H9 (cell line): ENCODE data around the gene PIAS2. TPM values are rescaled to one million over a fixed set of nuclear protein-coding genes. Genes with fewer than 3 reads are reported as not detected.

ENCODE experiments used
- DNase-seq: peaks from one replicate; pipeline ENCODE4 v3.0.0-alpha.2; 2017
- H2AFZ ChIP-seq: one replicate; pipeline ENCODE4 v1.6.1; 2013; ENCODE audit warnings: mild to moderate bottlenecking, low read length, control low read depth, moderate library complexity
- H2AK5ac ChIP-seq: 2 replicates; pipeline ENCODE4 v1.6.1; 2013; ENCODE audit warnings: low read length, control low read depth, mixed read lengths; ENCODE audit not compliant: insufficient read length
- H2BK120ac ChIP-seq: one replicate; pipeline ENCODE4 v1.6.1; 2013; ENCODE audit warnings: low read depth, mild to moderate bottlenecking, low read length, control low read depth, inconsistent platforms; ENCODE audit not compliant: poor library complexity, severe bottlenecking
- H2BK12ac ChIP-seq: 2 replicates; pipeline ENCODE4 v1.6.1; 2013; ENCODE audit warnings: low read length, control low read depth, mixed read lengths, low read depth; ENCODE audit not compliant: insufficient read length
- H2BK15ac ChIP-seq: 2 replicates; pipeline ENCODE4 v1.6.1; 2013; ENCODE audit warnings: low read depth, low read length, control low read depth
- H2BK20ac ChIP-seq: one replicate; pipeline ENCODE4 v1.6.1; 2013; ENCODE audit warnings: low read depth, mild to moderate bottlenecking, low read length, control low read depth, inconsistent platforms; ENCODE audit not compliant: poor library complexity, severe bottlenecking
- H2BK5ac ChIP-seq: 2 replicates; pipeline ENCODE4 v1.6.1; 2013; ENCODE audit warnings: low read length, control low read depth, mixed read lengths; ENCODE audit not compliant: insufficient read length
- H3K14ac ChIP-seq: 2 replicates; pipeline ENCODE4 v1.6.1; 2013; ENCODE audit warnings: low read length, control low read depth; ENCODE audit not compliant: insufficient read depth
- H3K18ac ChIP-seq: 2 replicates; pipeline ENCODE4 v1.6.1; 2013; ENCODE audit warnings: low read depth, mild to moderate bottlenecking, mixed read lengths, low read length, control low read depth; ENCODE audit not compliant: insufficient read length
- H3K23ac ChIP-seq: 2 replicates; pipeline ENCODE4 v1.6.1; 2013; ENCODE audit warnings: low read length, control low read depth, mixed read lengths, low read depth; ENCODE audit not compliant: insufficient read length
- H3K23me2 ChIP-seq: 2 replicates; pipeline ENCODE4 v1.6.1; 2013; ENCODE audit warnings: low read depth, mild to moderate bottlenecking, mixed read lengths, low read length, control low read depth; ENCODE audit not compliant: insufficient read length, poor library complexity, severe bottlenecking
- H3K27ac ChIP-seq: 2 replicates; pipeline ENCODE4 v1.5.1; 2013; ENCODE audit warnings: low read length, control low read depth, mixed read lengths, low read depth; ENCODE audit not compliant: insufficient read length
- H3K27me3 ChIP-seq: 2 replicates; pipeline ENCODE4 v1.6.1; 2013; ENCODE audit warnings: low read length, control low read depth, inconsistent platforms; ENCODE audit not compliant: insufficient read depth
- H3K4ac ChIP-seq: 2 replicates; pipeline ENCODE4 v1.6.1; 2013; ENCODE audit warnings: low read depth, mild to moderate bottlenecking, control low read depth, inconsistent platforms, low read length, moderate library complexity
- H3K4me1 ChIP-seq: 2 replicates; pipeline ENCODE4 v1.6.1; 2013; ENCODE audit warnings: low read length, control low read depth, inconsistent platforms; ENCODE audit not compliant: insufficient read depth
- H3K4me2 ChIP-seq: 2 replicates; pipeline ENCODE4 v1.6.1; 2013; ENCODE audit warnings: low read length, control low read depth, mixed read lengths; ENCODE audit not compliant: insufficient read length, insufficient read depth
- H3K56ac ChIP-seq: 2 replicates; pipeline ENCODE4 v1.6.1; 2013; ENCODE audit warnings: low read depth, mild to moderate bottlenecking, mixed read lengths, low read length, control low read depth; ENCODE audit not compliant: insufficient read length
- H3K79me1 ChIP-seq: 2 replicates; pipeline ENCODE4 v1.6.1; 2013; ENCODE audit warnings: low read depth, mild to moderate bottlenecking, moderate library complexity, low read length, control low read depth, inconsistent platforms; ENCODE audit not compliant: insufficient read depth, poor library complexity, severe bottlenecking
- H3K79me2 ChIP-seq: 2 replicates; pipeline ENCODE4 v1.6.1; 2013; ENCODE audit warnings: low read length, control low read depth, inconsistent platforms; ENCODE audit not compliant: insufficient read depth
- H3K9ac ChIP-seq: 2 replicates; pipeline ENCODE4 v1.6.1; 2013; ENCODE audit warnings: low read length, control low read depth, mixed read lengths; ENCODE audit not compliant: insufficient read length; ENCODE audit errors: extremely low read depth
- H3K9me3 ChIP-seq: one replicate; pipeline ENCODE4 v1.6.1; 2013; ENCODE audit warnings: low read depth, low read length, inconsistent platforms; ENCODE audit not compliant: control insufficient read depth
- H3T11ph ChIP-seq: one replicate; pipeline ENCODE4 v1.6.1; 2013; ENCODE audit warnings: mild to moderate bottlenecking, low read length, control low read depth, inconsistent platforms
- H4K20me1 ChIP-seq: one replicate; pipeline ENCODE4 v1.6.1; 2013; ENCODE audit not compliant: control insufficient read depth, insufficient read length, insufficient read depth
- H4K5ac ChIP-seq: 2 replicates; pipeline ENCODE4 v1.6.1; 2013; ENCODE audit warnings: low read depth, mild to moderate bottlenecking, mixed read lengths, low read length, control low read depth; ENCODE audit not compliant: insufficient read length
- H4K8ac ChIP-seq: replicated peaks from 2 replicates; pipeline ENCODE4 v1.6.1; 2013; ENCODE audit warnings: low read length, control low read depth, mixed read lengths, low read depth; ENCODE audit not compliant: insufficient read length
- H4K91ac ChIP-seq: 2 replicates; pipeline ENCODE4 v1.6.1; 2013; ENCODE audit warnings: low read depth, mild to moderate bottlenecking, moderate library complexity, mixed read lengths, low read length, control low read depth; ENCODE audit not compliant: insufficient read length
- H3K27ac Mint-ChIP-seq, 3 experiments: 2 replicates in 2 of 3; 3 replicates in 1 of 3; pipeline ENCODE4 v1.8.0; 2020 to 2021; ENCODE audit warnings: mixed read lengths in 3 of 3, mild to moderate bottlenecking in 1 of 3, moderate library complexity in 1 of 3
- H3K27me3 Mint-ChIP-seq: 2 replicates; pipeline ENCODE4 v1.8.0; 2021; ENCODE audit warnings: low read depth, mild to moderate bottlenecking, moderate library complexity, mixed read lengths
- H3K36me3 Mint-ChIP-seq, 3 experiments: 2 replicates in 2 of 3; 3 replicates in 1 of 3; pipeline ENCODE4 v1.8.0; 2020 to 2021; ENCODE audit warnings: low read depth in 3 of 3, mixed read lengths in 3 of 3; ENCODE audit not compliant: insufficient read depth in 1 of 3
- H3K4me1 Mint-ChIP-seq, 2 experiments: 2 replicates each; pipeline ENCODE4 v1.8.0; 2020; ENCODE audit warnings: mixed read lengths in 2 of 2
- H3K4me3 Mint-ChIP-seq, 2 experiments: 2 replicates in 1 of 2; 3 replicates in 1 of 2; pipeline ENCODE4 v1.8.0; 2020 to 2021; ENCODE audit warnings: mild to moderate bottlenecking in 2 of 2, mixed read lengths in 2 of 2, moderate library complexity in 1 of 2
- H3K9me3 Mint-ChIP-seq, 2 experiments: 2 replicates in 1 of 2; 3 replicates in 1 of 2; pipeline ENCODE4 v1.8.0; 2020; ENCODE audit warnings: mild to moderate bottlenecking in 2 of 2, mixed read lengths in 2 of 2, moderate library complexity in 1 of 2
- CTCF ChIP-seq: fragments of 200-600 bp; sonication (generic); conservative IDR thresholded peaks from 3 replicates; pipeline ENCODE4 v1.8.0; 2021; ENCODE audit warnings: antibody characterized with exemption, mild to moderate bottlenecking
- WGBS: extraction: QIAGEN DNeasy Blood & Tissue Kit; methylation state at CpG from one replicate; pipeline ENCODE4 v1.1.7; 2013; ENCODE audit warnings: missing lambda C conversion rate, low lambda C conversion rate, mixed read lengths; ENCODE audit not compliant: insufficient read length; ENCODE audit errors: extremely low coverage; 5-methylcytosine and 5-hydroxymethylcytosine counted together
- total RNA-seq: library from RNA; stranded (reverse); gene quantifications from 2 replicates; pipeline ENCODE4 v1.2.1, GENCODE V29; 2021

PIAS2 gene
- total RNA-seq, 1 experiment from 2014 or later: 58.4 TPM

GRCh38 chr18:46810481-46811000, 106.8 kb downstream of the PIAS2 start:
- H4K5ac ChIP-seq: no peak overlapping the region
- H3K56ac ChIP-seq: no peak overlapping the region
- H3K79me2 ChIP-seq: no peaks in the 10 kb centered on the region
- no peaks in the 10 kb centered on the region for H3K79me1 ChIP-seq
- H3T11ph ChIP-seq: no peak overlapping the region
- H4K20me1 ChIP-seq: no peaks in the 10 kb centered on the region
- H2BK20ac ChIP-seq: no peak overlapping the region
- H3K9me3 ChIP-seq: no peaks in the 10 kb centered on the region
- Mint-ChIP-seq H3K4me3 (peak overlapping the region in 1 of 2 experiments; percentile 12; a peak in 1 of 5 replicates), H3K36me3 (no peaks in the 10 kb centered on the region), H3K27ac (peak overlapping the region in 2 of 3 experiments; percentile 59 to 96; a peak in 4 of 7 replicates), H3K27me3 (no peaks in the 10 kb centered on the region), H3K4me1 (peaks cover 23 to 32% of the 10 kb centered on the region in 2 experiments), H3K9me3 (no peaks in the 10 kb centered on the region)
- no peak overlapping the region for H2BK120ac ChIP-seq
- no peak overlapping the region for H2BK5ac ChIP-seq
- H3K4ac ChIP-seq: no peak overlapping the region
- H2AFZ ChIP-seq: no peak overlapping the region
- H2BK12ac ChIP-seq: no peak overlapping the region
- H3K18ac ChIP-seq: no peak overlapping the region
- DNase-seq: no peak
- WGBS: no CpG with 5 or more reads among the region's 2 CpGs
- no peak overlapping the region for H3K23ac ChIP-seq
- H3K27ac ChIP-seq: no peak overlapping the region
- no peak overlapping the region for H2AK5ac ChIP-seq
- no peak overlapping the region for H3K14ac ChIP-seq
- H3K4me1 ChIP-seq: no peaks in the 10 kb centered on the region
- H3K9ac ChIP-seq: no peak overlapping the region
- no peak overlapping the region for H2BK15ac ChIP-seq
- H4K8ac ChIP-seq: no peak overlapping the region
- TF ChIP-seq CTCF: no peak
- H3K23me2 ChIP-seq: no peaks in the 10 kb centered on the region
- no peaks in the 10 kb centered on the region for H3K27me3 ChIP-seq
- H3K4me2 ChIP-seq: no peak overlapping the region
- no peak overlapping the region for H4K91ac ChIP-seq
